Embryonic facial prominence (tissue), 1 donor: Measurements from ENCODE around the gene ATAD3A.
"Not testable (repeated sequence)": the region's sequence is repeated elsewhere in the genome, so short reads cannot be mapped to it uniquely, and the experiment has no call there.

Experiments
- DNase-seq: peaks from one replicate; pipeline ENCODE4 v3.0.0-alpha.2; 2016; ENCODE audit errors: extremely low spot score

The ATAD3A gene

DNA sequence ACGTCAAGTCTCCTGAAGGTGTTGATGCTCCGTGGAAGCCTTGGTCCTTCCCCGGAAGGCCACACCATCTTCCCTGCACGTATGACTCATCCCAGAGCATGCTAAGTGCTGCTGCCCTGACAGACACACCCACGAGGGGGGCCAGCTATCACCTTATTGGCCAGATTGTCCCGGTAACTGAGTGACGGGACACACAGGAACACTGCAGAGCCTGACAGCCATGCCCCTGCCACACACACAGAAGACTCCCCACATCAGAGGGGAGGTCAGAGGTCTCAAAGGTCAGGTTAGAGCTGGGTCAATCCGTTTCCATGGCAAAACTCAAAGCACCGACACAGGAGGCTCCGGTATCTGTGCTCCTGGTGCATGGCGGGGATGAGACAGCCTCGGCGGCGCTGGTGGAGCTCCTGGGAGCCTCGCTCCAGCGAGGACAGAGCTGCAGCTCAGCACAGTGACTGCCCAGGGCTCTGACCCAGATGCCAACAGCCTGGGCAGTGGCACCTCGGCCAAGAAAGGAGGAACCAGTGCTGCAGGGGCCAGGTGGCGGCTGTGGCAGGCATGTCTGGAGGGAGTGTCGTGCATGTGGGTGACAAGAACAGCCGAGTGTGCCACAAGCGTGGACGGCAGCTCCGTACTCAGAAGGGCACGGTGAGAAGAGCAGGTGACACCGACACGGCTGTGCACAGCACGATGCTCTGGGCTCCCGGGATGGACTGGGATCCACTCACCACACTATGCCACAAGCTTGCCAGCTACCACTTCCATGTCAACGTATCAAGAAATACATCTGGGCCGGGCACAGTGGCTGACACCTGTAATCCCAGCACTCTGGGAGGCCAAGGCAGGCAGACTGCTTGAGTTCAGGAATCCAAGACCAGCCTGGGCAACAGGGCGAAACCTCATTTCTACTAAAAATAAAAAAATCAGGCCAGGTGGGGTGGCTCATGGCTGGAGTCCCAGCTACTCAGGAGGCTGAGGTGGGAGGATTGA, 43.3 kb downstream of the ATAD3A start:
- no peak for DNase-seq

DNA sequence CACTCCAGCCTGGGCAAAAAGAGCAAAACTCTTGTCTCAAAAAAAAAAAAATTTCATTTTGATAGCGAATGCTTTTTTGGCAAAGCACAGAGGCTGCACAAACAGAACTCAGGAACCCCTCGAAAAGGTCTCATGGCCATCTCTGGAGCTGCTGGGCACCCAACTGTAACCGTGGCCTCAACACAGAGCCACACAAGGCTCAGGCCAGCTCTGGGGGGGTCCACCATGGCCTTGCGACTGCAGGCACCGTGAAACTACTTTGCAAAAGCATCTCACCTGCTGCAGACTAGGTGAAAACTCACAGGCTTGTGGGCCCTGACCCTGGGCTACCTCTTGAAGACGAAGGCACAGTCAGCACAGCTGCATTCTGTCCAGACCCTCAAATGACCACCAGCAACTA, 44.5 kb downstream of the ATAD3A start:
- DNase-seq: no peak

DNA sequence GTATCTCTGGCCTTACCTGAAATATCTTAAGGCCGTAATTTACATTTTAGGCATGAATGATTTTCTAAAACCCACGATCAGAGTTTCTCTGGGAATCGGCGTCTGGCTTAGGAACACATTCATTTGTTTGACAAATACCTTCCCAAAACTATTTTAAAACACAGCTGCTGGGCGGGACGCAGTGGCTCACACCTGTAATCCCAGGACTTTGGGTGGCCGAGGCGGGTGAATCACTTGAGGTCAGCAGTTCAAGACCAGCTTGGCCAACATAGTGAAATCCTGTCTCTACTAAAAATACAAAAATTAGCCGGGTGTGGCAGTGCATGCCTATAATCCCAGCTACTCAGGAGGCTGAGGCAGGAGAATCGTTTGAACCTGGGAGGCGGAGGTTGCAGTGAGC, 45.0 kb downstream of the ATAD3A start:
- not testable (repeated sequence) for DNase-seq

DNA sequence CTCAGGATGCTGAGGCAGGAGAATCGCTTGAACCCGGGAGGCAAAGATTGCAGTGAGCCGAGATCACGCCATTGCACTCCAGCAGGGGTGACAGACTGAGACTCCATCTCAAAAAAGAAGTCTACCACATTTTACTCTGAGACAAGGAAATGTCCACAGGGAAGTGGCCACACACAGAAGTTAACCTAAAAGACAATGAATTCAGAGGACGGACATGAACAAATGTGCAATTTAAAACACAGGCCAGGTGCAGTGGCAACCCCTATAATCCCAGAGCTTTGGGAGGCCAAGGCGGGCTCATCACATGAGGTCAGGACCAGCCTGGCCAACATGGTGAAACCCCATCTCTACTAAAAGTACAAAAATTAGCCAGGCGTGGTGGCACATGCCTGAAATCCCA, 45.7 kb downstream of the ATAD3A start:
- DNase-seq: not testable (repeated sequence)

DNA sequence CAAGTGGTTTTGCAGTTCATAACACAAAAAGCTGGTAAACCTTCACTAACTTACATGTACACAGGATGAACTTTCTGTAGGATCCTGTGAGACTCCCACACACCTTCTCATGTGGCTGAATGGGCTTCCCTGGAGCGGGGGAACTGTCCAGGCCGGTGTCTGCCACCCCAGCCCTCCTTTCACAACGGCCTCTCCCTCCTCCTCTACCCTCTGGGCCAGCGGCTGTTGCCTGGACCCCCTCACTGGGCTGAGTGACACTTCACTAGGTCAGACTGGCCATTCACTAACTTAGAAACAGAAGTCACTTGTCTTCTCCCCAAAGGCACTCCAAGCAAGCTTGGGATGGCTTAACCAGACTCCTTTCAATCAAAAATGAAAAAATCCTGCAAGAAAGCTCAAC, 46.6 kb downstream of the ATAD3A start:
- no peak for DNase-seq

DNA sequence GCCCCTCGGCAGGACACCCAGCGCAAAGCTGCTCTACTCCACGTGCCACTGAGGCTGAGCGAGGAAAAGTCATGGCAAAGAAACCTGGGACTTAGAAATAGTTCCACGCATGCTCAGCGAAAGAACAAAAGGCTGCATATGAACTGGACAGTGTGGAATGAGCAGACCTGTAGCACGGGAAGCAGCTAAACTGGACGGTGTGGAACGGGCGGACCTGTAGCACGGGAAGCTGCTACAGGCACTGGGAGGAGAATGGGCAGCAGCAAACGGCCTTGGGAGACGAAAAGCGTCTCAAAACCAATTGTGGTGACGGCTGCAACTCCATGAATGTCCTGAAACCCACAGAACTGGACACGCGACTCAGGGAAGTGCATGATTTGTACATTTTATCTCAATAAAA, 47.1 kb downstream of the ATAD3A start:
- no peak for DNase-seq

DNA sequence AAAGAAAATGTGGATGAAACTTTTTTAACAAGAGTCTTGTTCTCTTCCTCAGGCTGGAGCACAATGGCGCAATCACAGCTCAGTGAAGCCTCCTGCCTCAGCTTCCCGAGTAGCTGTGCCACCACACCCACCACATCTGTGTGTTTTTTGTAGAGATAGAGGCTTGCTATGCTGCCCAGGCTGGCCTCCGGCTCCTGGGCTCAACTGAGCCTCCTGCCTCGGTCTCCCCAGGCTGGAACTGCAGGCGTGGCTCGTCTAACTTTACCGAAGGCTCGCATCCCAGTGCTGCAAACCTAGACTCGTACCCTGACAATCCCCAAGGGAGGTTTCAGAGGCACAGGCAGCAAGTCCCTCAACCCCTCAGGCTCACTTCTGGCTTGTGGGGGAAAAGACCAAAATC, 48.2 kb downstream of the ATAD3A start:
- DNase-seq: no peak

DNA sequence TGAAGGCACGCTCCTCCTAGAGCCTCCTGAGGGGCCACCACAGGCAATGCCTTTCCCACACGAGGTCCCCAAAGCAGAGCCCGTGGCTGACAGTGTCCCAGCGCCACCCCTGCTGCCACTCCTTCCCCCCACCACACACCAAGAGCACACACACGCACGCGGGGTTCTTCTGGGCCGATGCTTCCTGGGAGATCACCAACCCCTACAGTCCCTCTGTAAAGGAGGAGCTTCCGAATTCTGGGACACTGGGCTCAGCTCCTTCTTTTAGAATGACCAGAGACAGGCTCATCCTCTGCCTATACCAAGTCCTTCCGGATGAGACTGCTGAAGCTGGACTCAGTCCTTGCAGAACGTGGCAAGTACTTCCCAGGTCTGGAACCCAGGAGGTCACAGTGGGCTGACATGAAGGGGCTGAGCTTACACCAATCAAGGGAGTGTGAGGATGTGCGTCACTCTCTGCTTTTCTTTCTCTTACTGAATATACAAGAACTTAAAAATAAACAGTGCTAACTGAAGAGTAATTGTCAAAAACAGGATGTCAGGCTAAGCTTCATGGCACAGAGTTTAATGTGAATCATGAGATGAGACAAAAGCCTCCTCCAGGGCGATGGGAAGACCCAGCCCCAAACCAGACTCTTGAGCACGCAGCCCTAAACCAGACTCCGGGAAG, 50.0 kb downstream of the ATAD3A start:
- no peak for DNase-seq

DNA sequence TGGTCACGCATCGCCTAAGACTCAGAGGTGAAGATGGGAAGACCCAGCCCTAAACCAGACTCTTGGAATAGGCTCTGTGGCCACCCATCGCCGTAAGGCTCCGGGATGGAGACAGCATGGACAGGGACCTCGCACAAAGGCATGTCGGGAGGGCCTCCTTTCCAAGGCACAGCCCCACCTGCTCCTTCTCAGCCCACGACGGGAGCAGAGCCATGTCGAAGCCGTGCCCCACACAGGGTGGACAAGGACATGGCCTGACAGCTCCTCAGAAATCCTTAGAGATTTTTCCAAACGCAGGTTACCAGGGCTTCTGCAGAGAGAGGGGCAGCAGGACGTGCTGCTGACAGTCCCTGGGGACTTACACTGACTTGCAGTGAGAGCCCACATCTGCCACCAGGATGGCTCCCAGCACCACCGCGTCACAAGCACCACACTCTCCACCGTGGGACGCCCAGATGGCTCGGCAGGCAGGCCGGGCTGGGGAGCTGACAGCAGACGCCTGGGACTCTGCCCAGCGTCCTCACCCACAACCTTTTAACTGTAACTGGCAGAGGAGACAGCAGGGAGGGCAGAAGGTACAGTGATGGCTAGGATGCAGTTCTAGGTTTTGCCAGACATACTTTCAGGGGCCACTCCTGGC, 50.7 kb downstream of the ATAD3A start:
- no peak for DNase-seq

DNA sequence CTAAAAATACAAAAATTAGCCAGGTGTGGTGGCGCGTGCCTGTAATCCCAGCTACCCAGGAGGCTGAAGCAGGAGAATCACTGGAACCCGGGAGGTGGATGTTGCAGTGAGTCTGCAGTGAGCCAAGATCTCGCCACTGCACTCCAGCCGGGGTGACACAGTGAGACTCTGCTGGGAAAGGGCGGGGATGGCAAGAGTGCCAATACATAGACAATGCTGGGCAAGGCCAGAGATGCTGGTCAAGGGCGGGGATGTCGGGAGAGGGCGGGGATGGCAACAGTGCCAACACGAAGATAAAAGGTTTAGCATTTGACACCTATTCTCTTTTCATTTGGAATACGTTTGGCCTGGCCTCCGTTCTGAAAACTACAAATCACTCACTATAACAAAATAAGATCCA, 51.7 kb downstream of the ATAD3A start:
- DNase-seq: no peak

DNA sequence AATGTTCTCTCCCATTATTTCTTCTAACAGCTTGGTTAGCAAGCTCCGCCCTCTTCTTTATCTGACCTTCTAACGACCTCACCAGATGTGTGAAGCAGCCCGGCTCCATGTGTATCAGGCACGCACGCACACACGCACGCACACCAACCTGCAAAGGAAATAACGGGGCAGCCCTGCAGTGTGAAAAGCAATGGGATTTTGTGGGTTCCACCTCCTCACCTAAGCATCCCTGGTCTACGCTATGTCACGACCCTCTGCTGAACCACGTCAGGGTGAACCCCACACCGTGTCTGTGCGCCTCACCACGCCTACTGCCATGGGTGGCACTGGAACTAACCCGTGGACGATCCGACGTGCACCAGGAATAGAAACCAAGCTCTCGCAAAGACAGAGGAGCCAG, 52.3 kb downstream of the ATAD3A start:
- no peak for DNase-seq

DNA sequence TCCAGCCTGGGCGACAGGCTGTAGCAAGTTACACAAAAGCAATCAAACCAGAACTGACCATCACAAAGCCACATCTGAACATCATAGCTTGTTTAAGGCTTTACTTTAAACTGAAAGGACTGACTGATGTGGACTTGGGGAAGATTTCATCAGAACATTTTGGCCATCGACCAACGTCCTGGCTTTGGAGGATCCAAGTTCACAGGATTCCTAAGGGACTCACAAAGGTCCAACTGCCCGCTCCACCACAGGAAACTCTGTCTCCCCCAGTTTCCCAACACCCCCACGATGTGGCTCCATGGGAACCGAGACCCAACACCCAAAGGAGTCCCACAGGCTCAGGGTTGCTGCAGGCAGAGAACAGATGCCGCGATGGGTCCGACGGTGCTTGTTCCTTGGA, 53.4 kb downstream of the ATAD3A start:
- no peak for DNase-seq

DNA sequence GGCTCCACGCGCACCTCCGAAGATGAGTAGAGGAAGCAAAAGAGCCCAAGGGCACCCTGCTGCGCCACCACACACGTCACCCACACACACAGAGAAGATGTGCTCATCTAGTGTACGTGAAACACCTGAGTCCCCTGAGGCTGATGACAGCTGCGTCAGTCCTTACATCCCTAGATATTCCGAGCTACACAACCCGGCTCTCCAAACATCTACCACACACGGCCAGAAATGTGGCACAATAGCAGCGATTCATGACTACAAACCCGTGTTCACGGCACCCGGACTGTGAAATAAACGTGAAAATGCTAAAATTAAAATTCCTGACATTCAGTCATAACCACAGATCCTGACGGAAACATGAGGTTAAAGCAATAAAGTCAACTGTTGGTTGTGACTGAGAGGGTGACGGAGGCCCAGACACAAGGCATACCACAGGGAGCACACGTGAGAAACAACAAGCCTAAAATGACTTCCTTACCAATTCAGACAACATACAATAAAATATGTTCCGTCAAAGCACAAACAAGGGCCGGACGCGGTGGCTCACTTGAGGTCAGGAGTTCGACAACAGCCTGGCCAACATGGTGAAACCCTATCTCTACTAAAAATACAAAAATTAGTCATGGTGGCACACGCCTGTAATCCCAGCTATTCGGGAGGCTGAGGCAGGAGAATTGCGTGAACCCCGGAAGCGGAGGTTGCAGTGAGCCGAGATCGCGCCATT, 55.4 kb downstream of the ATAD3A start:
- DNase-seq: no peak

DNA sequence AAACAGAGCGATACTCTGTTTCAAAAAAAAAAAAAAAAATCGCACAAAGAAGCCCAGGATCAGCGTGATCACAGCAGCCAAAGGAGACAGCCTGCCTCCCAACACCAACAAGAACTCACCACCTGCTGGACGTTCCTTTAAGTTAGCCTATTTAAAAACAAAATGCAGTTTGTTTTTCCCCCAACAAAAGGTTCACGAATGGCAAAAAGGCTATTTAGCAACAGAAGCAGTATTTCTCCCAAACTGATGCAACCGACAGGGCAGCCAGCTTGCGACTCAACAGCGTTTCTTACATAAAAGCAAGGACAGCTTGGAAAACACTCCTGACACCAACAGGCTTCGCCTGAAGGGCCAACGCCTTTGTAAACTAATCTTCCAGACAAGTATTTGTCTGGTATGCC, 55.9 kb downstream of the ATAD3A start:
- no peak for DNase-seq

DNA sequence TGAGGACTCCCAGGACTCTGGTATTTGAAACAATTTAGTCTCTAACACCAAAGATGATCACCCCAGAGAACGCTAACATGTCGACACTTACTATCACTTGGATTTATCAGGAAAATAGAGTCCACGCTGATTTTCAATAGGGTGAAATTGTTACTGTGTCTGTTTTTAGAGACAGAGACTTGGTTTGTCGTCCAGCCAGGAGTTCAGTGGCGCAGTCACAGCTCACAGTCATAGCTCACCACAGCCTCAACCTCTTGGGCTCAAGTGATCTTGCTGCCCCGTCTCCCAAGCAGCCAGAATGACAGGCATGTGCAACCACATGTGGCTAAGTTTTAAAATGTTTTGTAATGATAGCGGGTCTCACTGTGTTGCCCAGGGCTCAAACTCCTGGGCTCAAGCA, 57.4 kb downstream of the ATAD3A start:
- DNase-seq: no peak

DNA sequence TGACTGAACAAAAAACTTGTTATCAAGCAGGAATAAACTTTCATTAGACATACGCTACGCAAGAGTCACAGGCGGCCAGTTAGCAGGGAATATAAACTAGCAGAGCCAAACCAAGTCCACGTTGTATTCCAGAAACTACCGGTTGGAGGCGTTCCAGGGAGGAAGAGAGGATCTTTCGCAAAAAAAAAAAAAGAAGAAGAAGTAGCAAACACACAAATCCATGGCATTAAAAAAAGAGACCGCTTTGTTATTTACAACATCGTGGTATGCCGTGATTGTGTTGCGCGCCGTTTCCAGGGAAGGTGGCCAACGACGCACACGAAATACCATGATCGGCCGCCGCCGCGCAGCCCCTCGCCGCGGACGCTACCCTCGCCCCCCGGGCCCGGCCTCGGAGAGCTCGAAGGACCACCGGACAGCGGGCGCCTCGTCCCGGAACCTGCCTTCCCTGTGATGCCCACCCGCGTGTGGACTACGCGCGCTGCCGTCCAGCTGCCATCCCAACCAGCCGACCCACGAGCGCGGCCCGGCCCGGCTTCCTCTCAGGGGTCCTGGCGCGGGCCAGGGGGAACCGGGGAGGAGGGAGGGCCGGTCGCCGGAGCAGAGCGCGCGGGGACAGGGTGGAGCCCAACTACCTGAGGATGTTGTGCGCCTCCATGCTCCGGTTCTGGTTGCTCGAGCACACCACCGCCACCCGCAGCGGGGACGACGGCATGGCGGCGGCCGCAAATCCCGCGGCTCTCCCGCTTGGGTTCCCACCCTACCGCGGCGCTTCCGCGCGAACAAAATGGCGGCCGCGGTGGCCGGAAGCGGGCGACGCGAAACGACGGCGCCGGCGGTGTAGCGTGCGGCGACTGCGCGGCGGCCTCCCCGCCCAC, 62.1 kb downstream of the ATAD3A start:
- no peak for DNase-seq

DNA sequence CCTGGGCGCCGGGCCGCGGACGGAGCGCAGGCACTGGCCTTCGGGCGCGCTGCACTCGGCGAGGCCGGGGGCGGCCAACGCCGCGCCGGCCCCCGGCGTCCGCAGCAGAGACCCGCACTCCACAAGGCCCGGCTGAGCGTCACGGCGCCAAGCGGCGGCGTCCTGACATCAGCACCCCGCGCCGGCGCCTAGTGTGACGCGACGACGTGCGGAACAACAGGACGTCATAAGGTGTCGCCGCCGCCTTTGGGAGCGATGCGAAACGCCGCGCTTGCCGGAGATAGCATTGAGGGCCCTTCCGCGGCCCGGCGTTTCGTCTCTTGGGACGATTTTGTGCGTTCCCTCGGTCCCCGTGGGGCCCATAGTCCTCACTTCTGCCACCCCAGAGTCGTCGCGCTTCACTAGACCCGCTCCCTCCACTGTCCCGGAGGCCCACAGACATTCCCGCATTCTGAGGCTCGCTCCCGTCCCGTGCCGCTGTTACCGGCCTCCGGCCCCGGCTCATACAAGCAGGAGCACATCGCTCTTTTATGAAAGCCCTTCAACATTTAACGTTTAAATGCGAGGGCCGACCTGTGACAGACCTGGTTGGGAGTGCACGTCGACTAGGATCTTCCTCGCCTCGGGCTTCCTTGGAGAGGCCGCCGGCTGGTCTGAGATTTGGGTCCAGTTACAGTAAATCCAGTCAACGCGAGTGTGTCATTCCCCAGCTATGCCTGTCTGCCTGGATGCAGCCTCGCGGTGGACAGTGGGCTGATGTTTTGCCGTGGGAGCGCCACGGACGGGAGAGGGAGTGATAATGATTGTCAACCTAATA, 63.0 kb downstream of the ATAD3A start, which contains the start of gene SSU72:
TSS of gene SSU72 (minus strand) at position 143 of the 817 bp plus-strand sequence. CDS start 306 bp downstream, outside the sequence.
- peak; percentile 84 for DNase-seq

DNA sequence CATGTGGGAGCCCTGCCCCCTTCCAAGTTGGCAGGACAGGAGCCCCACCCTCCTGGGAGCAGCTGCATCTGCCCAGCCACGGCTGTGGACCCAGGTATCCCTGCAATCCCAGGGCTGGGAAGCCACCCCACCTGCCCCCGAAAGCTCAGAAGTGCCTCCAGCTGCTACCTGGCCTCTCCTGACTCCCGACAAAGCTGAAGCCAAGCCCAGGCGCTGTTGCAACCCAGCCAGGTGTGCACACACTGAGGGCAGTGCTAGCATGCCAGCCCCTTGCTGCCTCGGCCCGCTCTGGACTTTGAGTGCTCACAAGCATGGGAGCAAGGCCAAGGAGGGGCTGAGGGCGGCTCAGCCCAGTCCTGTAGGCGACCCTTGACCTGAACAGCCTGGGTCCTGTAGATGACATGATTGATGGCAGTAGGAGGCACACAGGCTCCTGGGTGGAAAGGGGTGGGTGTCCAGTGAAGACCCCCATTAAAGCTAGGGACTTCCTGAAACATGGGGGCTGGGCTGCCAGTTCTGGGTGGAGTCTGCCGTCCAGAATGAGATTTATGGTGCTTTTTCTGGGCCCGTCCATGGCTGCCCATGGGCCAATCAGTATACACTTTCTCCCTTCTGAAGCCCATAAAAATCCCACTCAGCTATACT, 65.5 kb downstream of the ATAD3A start:
- no peak for DNase-seq

DNA sequence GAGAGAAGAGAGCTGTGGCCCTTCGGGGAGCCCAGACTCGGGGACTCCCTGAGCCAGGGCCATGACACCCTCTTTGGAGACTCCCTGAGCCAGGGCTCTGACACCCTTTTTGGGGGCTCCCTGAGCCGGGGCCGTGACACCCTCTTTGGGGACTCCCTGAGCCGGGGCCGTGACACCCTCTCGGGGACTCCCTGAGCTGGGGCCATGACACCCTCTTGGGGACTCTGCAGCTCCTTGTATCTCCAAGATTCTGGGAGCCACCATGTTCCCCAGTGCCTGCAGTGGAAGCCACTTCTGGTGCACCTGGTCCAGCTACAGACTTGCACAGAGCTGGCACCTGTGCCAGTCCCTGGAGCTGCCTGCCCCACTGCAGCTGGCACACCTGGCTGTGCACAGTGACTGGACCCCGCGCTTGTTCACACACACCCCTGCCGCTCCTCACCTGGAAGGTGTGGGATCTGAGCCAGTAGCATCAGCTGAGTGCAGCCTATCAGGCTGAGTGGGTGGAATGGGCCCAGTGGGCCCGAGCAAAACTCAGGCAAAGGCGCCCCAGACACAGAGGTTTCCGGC, 66.5 kb downstream of the ATAD3A start:
- DNase-seq: no peak
